Tibial artery (tissue), 4 donors: ENCODE measurements around the gene ADAMTSL1.

ENCODE experiments used
- DNase-seq, 2 donors: peaks; one replicate each; pipeline ENCODE4 v3.0.0-alpha.2; 2019
- H3K27ac ChIP-seq, 2 donors: fragments of 200-600 bp; sonication (generic) in 1 of 2; 1 replicate in 1 of 2; 2 replicates in 1 of 2; pipeline ENCODE4 v1.5.1; 2018 to 2019; ENCODE audit warnings: mild to moderate bottlenecking in 1 of 2
- H3K27me3 ChIP-seq, 2 donors: fragments of 200-600 bp; sonication (generic) in 1 of 2; one replicate each; pipeline versions ENCODE4 v1.5.1 to v1.6.0; 2016 to 2019
- H3K36me3 ChIP-seq, 3 donors: fragments of 200-600 bp; sonication (generic) in 2 of 3; one replicate each; pipeline ENCODE4 v1.5.1; 2016 to 2019; ENCODE audit warnings: mild to moderate bottlenecking in 2 of 3
- H3K4me1 ChIP-seq, 4 donors: fragments of 200-600 bp; sonication (generic) in 2 of 4; 1 replicate in 3 of 4; 2 replicates in 1 of 4; pipeline ENCODE4 v1.5.1; 2016 to 2019
- H3K4me3 ChIP-seq, 2 donors: fragments of 200-600 bp; sonication (generic) in 1 of 2; 1 replicate in 1 of 2; 2 replicates in 1 of 2; pipeline ENCODE4 v1.5.1; 2018 to 2019; ENCODE audit warnings: mild to moderate bottlenecking in 2 of 2
- H3K9me3 ChIP-seq, 3 donors: fragments of 200-600 bp; sonication (generic) in 1 of 3; one replicate each; pipeline ENCODE4 v1.5.1; 2016 to 2019
- intact Hi-C: fragments of 100-400 bp; cut with DNase I; formaldehyde crosslinking; loops from one replicate; pipeline ENCODE4 v1.15.0; 2023; ENCODE audit warnings: low total_unique reads
- TF ChIP-seq, protein P1 (sequence below), 2 experiments: fragments of 200-600 bp in 1 of 2; fragments of 450-650 bp in 1 of 2; IDR thresholded peaks; one replicate each; pipeline ENCODE4 v1.5.1; 2017 to 2019; ENCODE audit warnings: antibody characterized with exemption in 2 of 2, mild to moderate bottlenecking in 1 of 2, moderate library complexity in 1 of 2

Gene ADAMTSL1

DNA sequence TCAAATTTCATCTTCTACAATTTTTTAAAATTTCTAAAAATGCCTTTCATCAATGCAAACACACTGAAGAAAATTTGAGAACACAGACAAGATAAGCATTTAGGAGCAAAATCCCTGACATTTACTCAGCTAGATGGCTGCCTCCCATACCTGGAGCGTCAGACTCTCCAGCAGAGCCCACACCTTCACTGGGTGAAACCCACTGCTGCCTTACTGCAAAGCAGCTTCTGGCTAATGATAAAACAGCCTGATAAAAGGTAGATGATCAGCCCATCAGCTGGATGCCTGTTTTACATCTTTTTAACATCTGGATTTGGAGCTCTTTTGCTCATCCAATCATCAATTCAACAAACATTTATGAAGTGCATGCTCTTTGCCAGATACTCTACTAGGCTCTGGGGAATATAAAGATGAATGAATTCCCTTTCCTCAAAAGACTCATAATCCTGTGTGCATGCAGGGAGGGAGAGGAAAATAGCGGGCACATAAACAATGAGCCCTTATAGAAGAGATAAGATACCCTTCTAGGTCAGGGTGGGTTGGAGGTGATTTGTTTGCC, 287.9 kb downstream of the ADAMTSL1 start:
- Histone ChIP-seq H3K27ac (no peak overlapping the region), H3K4me3 (no peak overlapping the region), H3K4me1 (no peaks in the 10 kb centered on the region), H3K36me3 (no peaks in the 10 kb centered on the region), H3K9me3 (no peaks in the 10 kb centered on the region), H3K27me3 (no peaks in the 10 kb centered on the region)
- no peak for DNase-seq
- TF ChIP-seq, protein P1, sequence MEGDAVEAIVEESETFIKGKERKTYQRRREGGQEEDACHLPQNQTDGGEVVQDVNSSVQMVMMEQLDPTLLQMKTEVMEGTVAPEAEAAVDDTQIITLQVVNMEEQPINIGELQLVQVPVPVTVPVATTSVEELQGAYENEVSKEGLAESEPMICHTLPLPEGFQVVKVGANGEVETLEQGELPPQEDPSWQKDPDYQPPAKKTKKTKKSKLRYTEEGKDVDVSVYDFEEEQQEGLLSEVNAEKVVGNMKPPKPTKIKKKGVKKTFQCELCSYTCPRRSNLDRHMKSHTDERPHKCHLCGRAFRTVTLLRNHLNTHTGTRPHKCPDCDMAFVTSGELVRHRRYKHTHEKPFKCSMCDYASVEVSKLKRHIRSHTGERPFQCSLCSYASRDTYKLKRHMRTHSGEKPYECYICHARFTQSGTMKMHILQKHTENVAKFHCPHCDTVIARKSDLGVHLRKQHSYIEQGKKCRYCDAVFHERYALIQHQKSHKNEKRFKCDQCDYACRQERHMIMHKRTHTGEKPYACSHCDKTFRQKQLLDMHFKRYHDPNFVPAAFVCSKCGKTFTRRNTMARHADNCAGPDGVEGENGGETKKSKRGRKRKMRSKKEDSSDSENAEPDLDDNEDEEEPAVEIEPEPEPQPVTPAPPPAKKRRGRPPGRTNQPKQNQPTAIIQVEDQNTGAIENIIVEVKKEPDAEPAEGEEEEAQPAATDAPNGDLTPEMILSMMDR (IDR thresholded peaks at IDR 0.05), result no peak
- intact Hi-C loops, result no loop called here

DNA sequence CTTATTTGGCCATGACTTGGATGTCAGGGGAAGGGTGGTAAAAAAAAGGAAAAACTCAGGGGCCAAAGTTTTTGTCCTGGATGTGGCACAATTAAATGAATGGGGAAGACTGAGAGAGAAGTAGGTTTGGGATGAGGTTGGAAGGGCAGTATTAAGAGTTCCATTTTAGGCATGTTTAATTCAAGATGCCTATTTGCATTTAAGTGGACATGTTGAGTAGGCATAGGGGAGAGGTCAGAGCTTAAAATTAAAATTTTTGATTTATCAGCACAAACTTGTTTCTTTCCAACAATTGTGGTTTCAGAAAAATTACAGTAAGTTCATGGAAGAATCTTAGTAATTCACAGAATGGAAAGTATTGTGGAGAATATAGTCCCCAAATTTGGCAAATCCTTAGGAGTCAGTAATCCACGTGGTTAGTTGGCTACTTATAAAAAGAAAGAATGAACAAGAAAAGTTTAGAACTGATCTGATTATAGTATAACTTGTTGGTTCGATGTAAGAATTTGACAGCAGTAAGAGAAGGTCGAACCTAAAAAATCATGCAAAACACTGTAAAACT, 293.1 kb downstream of the ADAMTSL1 start:
- DNase-seq, result no peak
- intact Hi-C loops, result no loop called here
- Histone ChIP-seq H3K9me3 (no peaks in the 10 kb centered on the region), H3K27me3 (no peaks in the 10 kb centered on the region), H3K4me3 (no peak overlapping the region), H3K27ac (no peak overlapping the region), H3K4me1 (no peaks in the 10 kb centered on the region), H3K36me3 (no peaks in the 10 kb centered on the region)
- TF ChIP-seq, protein P1 (IDR thresholded peaks at IDR 0.05), result no peak

DNA sequence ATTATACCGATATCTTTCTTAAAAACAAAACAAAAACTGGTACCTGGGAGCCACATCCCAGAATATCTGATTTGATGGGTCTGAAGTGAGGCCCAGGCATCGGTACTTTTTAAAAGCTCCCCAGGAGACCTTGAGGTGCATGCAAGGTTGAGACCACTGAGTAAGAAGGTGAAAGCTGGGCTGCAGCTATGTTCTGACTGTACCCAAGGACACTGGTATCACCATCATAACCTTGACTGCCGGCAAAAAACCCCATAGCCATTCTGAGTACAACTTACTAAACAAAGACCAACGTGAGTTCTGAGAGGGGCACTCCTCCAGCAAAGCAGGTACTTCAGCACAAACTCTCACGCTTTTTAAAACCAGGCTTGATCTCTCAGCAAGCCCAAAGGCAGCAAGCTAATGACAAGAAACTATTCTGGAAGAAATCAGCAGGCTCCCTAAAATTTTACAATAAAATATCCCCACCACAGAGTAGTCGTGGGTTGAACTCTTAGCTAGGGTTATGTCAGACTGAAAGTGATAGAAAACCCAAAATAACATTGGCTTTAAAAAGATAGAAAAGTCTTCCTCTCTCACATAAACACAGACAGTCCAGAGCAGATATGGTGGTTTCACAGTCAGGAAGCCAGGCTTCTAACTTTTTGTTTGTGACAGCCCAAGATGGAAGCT, 295.1 kb downstream of the ADAMTSL1 start:
- TF ChIP-seq, protein P1 (IDR thresholded peaks at IDR 0.05), result no peak
- H3K9me3 ChIP-seq, result no peaks in the 10 kb centered on the region
- no peaks in the 10 kb centered on the region for H3K36me3 ChIP-seq
- no peak for DNase-seq
- intact Hi-C loops, result no loop called here
- H3K27me3 ChIP-seq, result no peaks in the 10 kb centered on the region
- no peaks in the 10 kb centered on the region for H3K4me1 ChIP-seq
- no peak overlapping the region for H3K27ac ChIP-seq
- no peak overlapping the region for H3K4me3 ChIP-seq

- no peak for DNase-seq
- no peaks in the 10 kb centered on the region for H3K9me3 ChIP-seq
- H3K4me1 ChIP-seq, result no peaks in the 10 kb centered on the region
- H3K27ac ChIP-seq, result no peak overlapping the region
- TF ChIP-seq, protein P1 (IDR thresholded peaks at IDR 0.05), result no peak
- no peak overlapping the region for H3K4me3 ChIP-seq
- no peaks in the 10 kb centered on the region for H3K36me3 ChIP-seq
- intact Hi-C loops, result no loop called here
- no peaks in the 10 kb centered on the region for H3K27me3 ChIP-seq
Observed at GRCh38 chr9:18770131-18770908, 296.4 kb downstream of the ADAMTSL1 start.

GRCh38 chr9:18771011-18771410, 297.1 kb downstream of the ADAMTSL1 start:
- H3K27ac ChIP-seq, result no peak overlapping the region
- TF ChIP-seq, protein P1 (IDR thresholded peaks at IDR 0.05), result no peak
- H3K4me3 ChIP-seq, result no peak overlapping the region
- H3K27me3 ChIP-seq, result no peaks in the 10 kb centered on the region
- no peaks in the 10 kb centered on the region for H3K9me3 ChIP-seq
- H3K4me1 ChIP-seq, result no peaks in the 10 kb centered on the region
- intact Hi-C loops, result no loop called here
- H3K36me3 ChIP-seq, result no peaks in the 10 kb centered on the region
- DNase-seq, result no peak
